Natural killer cell (primary cell): Measurements from ENCODE around the gene TBC1D22A. TPM values are rescaled to one million over a fixed set of nuclear protein-coding genes. Genes with fewer than 3 reads are reported as not detected.
A peak's percentile ranks its signal among the peaks of the same experiment; 100 is the strongest.

Source experiments
- ATAC-seq, 3 donors: fragments of 150-1000 bp in 2 of 3; fragments of 200-7000 bp in 1 of 3; cut with Tn5 transposase; 1 replicate in 1 of 3; 2 replicates in 2 of 3; pipeline ENCODE4 v1.10.0; 2021; ENCODE audit warnings: mild to moderate bottlenecking in 2 of 3, moderate library complexity in 2 of 3
- DNase-seq, 2 donors: peaks; one replicate each; pipeline versions ENCODE4 v3.0.0 to v3.0.0-alpha.2; 2013 to 2021; ENCODE audit warnings: mixed read lengths in 1 of 2
- H3K27ac ChIP-seq: one replicate; pipeline ENCODE4 v1.5.1; 2013; ENCODE audit warnings: mild to moderate bottlenecking, low read length
- H3K27me3 ChIP-seq: one replicate; pipeline ENCODE4 v1.6.1; 2013; ENCODE audit warnings: low read length; ENCODE audit not compliant: control insufficient read depth, insufficient read depth
- H3K36me3 ChIP-seq: one replicate; pipeline ENCODE4 v1.6.1; 2013; ENCODE audit warnings: low read length; ENCODE audit not compliant: control insufficient read depth, insufficient read depth
- H3K4me1 ChIP-seq: one replicate; pipeline ENCODE4 v1.6.1; 2013; ENCODE audit warnings: low read length; ENCODE audit not compliant: control insufficient read depth, insufficient read depth
- H3K4me3 ChIP-seq: one replicate; pipeline ENCODE4 v1.5.1; 2013; ENCODE audit warnings: low read length
- H3K9me3 ChIP-seq: one replicate; pipeline ENCODE4 v1.6.1; 2013; ENCODE audit warnings: low read length; ENCODE audit not compliant: control insufficient read depth, insufficient read depth
- H3K27ac Mint-ChIP-seq, 2 donors: one replicate each; pipeline ENCODE4 v1.8.0; 2022; ENCODE audit warnings: mild to moderate bottlenecking in 2 of 2, mixed read lengths in 2 of 2, moderate library complexity in 1 of 2
- H3K27me3 Mint-ChIP-seq, 2 donors: one replicate each; pipeline ENCODE4 v1.8.0; 2022; ENCODE audit warnings: low read depth in 2 of 2, mixed read lengths in 2 of 2
- H3K36me3 Mint-ChIP-seq: one replicate; pipeline ENCODE4 v1.8.0; 2022; ENCODE audit warnings: mixed read lengths
- H3K4me1 Mint-ChIP-seq, 2 donors: one replicate each; pipeline ENCODE4 v1.8.0; 2022; ENCODE audit warnings: mixed read lengths in 2 of 2
- H3K4me3 Mint-ChIP-seq: one replicate; pipeline ENCODE4 v1.8.0; 2022; ENCODE audit warnings: mild to moderate bottlenecking, moderate library complexity, mixed read lengths
- H3K9me3 Mint-ChIP-seq, 2 donors: one replicate each; pipeline ENCODE4 v1.8.0; 2022; ENCODE audit warnings: mixed read lengths in 2 of 2
- WGBS: methylation state at CpG from one replicate; pipeline ENCODE4 v1.1.7; 2013; ENCODE audit warnings: missing lambda C conversion rate; ENCODE audit not compliant: insufficient coverage; 5-methylcytosine and 5-hydroxymethylcytosine counted together
- intact Hi-C: fragments of 100-400 bp; cut with micrococcal nuclease; formaldehyde crosslinking; loops from one replicate; pipeline ENCODE4 v1.14.2; 2022
- total RNA-seq, 4 donors: library from RNA; stranded (reverse); fragments of 120-200 nt in 1 of 4; gene quantifications; one replicate each; pipeline versions ENCODE4 v1.2.3 to v1.2.4, GENCODE V29; 2013 to 2022
- TF ChIP-seq, protein P1 (sequence below): fragments of 200-600 bp; IDR thresholded peaks from one replicate; pipeline ENCODE4 v1.8.0; 2022; ENCODE audit warnings: antibody characterized with exemption

TBC1D22A gene
- total RNA-seq, 3 donors from 2014 or later (not counting 1 experiment from before 2014, with no cell fraction given), result 47.4 to 53.7 (median 53.2) TPM

DNA sequence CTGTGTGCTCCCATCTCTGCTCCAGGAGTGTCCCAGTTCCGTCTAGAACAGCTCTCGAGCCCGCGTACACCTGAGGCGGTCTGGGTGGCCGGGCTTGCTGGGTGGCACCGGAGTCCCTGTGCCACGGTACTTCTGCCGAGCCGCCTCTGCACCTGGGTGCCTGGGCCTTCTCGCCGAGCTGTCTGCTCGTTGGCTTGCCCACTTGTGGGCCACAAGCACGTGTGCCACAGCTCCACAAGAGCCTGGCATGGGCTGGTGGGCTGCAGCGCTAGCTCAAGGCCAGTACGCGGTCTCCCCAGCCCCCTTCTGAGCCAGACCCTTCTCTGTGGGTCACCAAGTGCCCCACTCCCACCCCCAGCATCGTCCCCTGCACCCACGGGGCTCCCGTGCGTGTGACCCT lies 388.0 kb downstream of the TBC1D22A start:
- Histone ChIP-seq H3K27me3 (no peaks in the 10 kb centered on the region), H3K36me3 (no peaks in the 10 kb centered on the region), H3K4me3 (no peak overlapping the region), H3K27ac (no peak overlapping the region), H3K9me3 (no peaks in the 10 kb centered on the region), H3K4me1 (no peaks in the 10 kb centered on the region)
- ATAC-seq, result no peak
- Mint-ChIP-seq H3K9me3 (no peaks in the 10 kb centered on the region), H3K27ac (peak overlapping the region in 1 of 2 donors; percentile 53), H3K4me1 (peaks cover 22 to 36% of the 10 kb centered on the region in 2 donors), H3K36me3 (no peaks in the 10 kb centered on the region), H3K4me3 (no peak overlapping the region), H3K27me3 (no peaks in the 10 kb centered on the region)
- no peak for DNase-seq
- intact Hi-C loops, result no loop called here
- TF ChIP-seq, protein P1, sequence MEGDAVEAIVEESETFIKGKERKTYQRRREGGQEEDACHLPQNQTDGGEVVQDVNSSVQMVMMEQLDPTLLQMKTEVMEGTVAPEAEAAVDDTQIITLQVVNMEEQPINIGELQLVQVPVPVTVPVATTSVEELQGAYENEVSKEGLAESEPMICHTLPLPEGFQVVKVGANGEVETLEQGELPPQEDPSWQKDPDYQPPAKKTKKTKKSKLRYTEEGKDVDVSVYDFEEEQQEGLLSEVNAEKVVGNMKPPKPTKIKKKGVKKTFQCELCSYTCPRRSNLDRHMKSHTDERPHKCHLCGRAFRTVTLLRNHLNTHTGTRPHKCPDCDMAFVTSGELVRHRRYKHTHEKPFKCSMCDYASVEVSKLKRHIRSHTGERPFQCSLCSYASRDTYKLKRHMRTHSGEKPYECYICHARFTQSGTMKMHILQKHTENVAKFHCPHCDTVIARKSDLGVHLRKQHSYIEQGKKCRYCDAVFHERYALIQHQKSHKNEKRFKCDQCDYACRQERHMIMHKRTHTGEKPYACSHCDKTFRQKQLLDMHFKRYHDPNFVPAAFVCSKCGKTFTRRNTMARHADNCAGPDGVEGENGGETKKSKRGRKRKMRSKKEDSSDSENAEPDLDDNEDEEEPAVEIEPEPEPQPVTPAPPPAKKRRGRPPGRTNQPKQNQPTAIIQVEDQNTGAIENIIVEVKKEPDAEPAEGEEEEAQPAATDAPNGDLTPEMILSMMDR, result no peak
- 93% methylated on average over 21 of the region's 21 CpGs for WGBS

DNA sequence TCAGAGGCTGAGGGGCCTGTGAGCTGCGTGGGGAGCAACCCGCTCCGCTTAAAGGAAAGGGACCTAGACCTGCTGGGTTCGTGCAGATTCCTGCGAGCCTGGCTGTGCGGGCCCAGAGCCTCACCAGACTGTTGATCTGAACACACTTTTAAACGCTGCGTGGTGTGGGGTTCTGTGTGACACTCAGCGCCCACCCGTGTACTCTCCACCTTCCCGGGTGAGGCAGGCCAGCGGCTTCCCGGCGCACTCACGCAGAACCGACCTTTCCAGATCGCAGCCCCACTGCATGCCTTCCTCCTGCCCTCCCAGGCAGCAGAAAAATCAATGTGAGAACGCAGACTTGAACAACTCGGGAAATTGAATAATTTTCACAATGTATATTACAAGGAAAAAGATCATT lies 388.6 kb downstream of the TBC1D22A start:
- Histone ChIP-seq H3K4me3 (no peak overlapping the region), H3K27me3 (no peaks in the 10 kb centered on the region), H3K4me1 (no peaks in the 10 kb centered on the region), H3K27ac (no peak overlapping the region), H3K9me3 (no peaks in the 10 kb centered on the region), H3K36me3 (no peaks in the 10 kb centered on the region)
- TF ChIP-seq, protein P1, result no peak
- intact Hi-C loops, result no loop called here
- H3K27ac Mint-ChIP-seq, result peak overlapping the region in 1 of 2 donors; percentile 53
- peaks cover 18 to 29% of the 10 kb centered on the region in 2 donors for H3K4me1 Mint-ChIP-seq
- H3K36me3 Mint-ChIP-seq, result no peaks in the 10 kb centered on the region
- H3K27me3 Mint-ChIP-seq, result no peaks in the 10 kb centered on the region
- H3K4me3 Mint-ChIP-seq, result no peak overlapping the region
- ATAC-seq (no peak), DNase-seq (no peak)
- no peaks in the 10 kb centered on the region for H3K9me3 Mint-ChIP-seq
- 94% methylated on average over 17 of the region's 19 CpGs for WGBS

DNA sequence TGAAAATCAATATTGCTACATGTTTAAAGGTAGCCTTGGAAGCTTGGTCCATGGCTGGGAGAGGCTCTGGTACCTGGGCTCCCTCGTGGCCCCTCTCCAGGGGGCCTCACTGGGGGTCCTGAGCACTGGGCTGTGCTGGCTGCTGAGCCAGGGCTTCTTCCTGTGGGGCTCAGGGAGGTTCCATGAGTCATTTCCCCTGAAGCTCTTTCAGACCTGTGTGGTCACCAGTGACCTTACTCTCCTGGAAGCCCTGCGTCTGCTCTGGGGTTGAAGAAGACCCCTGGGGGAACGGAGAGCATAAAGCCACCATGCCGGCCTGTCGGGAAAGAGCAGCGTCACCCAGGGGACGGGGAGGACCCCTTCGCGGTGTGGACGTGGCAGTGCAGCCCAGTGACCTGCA lies 389.0 kb downstream of the TBC1D22A start:
- no peak overlapping the region for H3K27ac ChIP-seq
- H3K27me3 ChIP-seq, result no peaks in the 10 kb centered on the region
- intact Hi-C loops, result no loop called here
- no peaks in the 10 kb centered on the region for H3K4me1 ChIP-seq
- no peak overlapping the region for H3K4me3 ChIP-seq
- no peak for DNase-seq
- H3K9me3 Mint-ChIP-seq, result no peaks in the 10 kb centered on the region
- H3K4me3 Mint-ChIP-seq, result no peak overlapping the region
- ATAC-seq, result no peak
- H3K4me1 Mint-ChIP-seq, result peaks cover 17 to 26% of the 10 kb centered on the region in 2 donors
- no peaks in the 10 kb centered on the region for H3K27me3 Mint-ChIP-seq
- H3K27ac Mint-ChIP-seq, result peak overlapping the region in 1 of 2 donors; percentile 53
- no peaks in the 10 kb centered on the region for H3K9me3 ChIP-seq
- TF ChIP-seq, protein P1, result no peak
- no peaks in the 10 kb centered on the region for H3K36me3 ChIP-seq
- WGBS, result 86% methylated on average over 10 of the region's 10 CpGs
- no peaks in the 10 kb centered on the region for H3K36me3 Mint-ChIP-seq

DNA sequence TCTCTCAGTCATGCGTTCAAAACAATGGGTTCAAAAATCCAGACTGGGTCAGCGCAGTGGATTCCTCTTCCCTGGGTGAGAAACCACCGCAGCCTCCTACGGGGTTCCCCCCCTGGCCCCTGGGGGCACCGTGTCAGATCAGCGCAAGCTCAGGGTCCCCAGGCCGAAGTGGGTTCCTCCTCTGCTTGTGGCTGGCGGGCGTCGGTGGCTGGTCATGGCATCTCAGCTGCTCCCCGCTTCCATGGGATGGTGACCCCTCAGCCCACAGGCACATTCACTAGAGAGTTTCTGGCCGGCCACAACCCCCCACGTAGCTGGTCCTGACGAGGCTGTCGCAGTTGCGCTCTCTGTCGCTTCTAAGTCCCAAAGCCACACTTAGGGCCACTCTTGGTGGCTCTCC lies 389.8 kb downstream of the TBC1D22A start:
- H3K27ac Mint-ChIP-seq, result no peak overlapping the region
- no peaks in the 10 kb centered on the region for H3K9me3 Mint-ChIP-seq
- intact Hi-C loops, result no loop called here
- H3K36me3 Mint-ChIP-seq, result no peaks in the 10 kb centered on the region
- H3K36me3 ChIP-seq, result no peaks in the 10 kb centered on the region
- no peak for DNase-seq
- no peaks in the 10 kb centered on the region for H3K9me3 ChIP-seq
- TF ChIP-seq, protein P1, result no peak
- ATAC-seq, result no peak
- no peak overlapping the region for H3K27ac ChIP-seq
- H3K4me1 ChIP-seq, result no peaks in the 10 kb centered on the region
- no peak overlapping the region for H3K4me3 Mint-ChIP-seq
- H3K4me3 ChIP-seq, result no peak overlapping the region
- 92% methylated on average over 17 of the region's 17 CpGs for WGBS
- H3K27me3 Mint-ChIP-seq, result no peaks in the 10 kb centered on the region
- peaks cover 12 to 21% of the 10 kb centered on the region in 2 donors for H3K4me1 Mint-ChIP-seq
- H3K27me3 ChIP-seq, result no peaks in the 10 kb centered on the region
